Caco-2 (cell line): Measurements from ENCODE around the gene PRICKLE1. TPM values are rescaled to one million over a fixed set of nuclear protein-coding genes. Genes with fewer than 3 reads are reported as not detected.

Experiments
- BruUV-seq: library from RNA; stranded (reverse); fragments of 400-500 nt; replicated peaks from 2 replicates; lab custom pipeline; 2021; lab: Mats Ljungman, UMichigan
- CTCF ChIA-PET: fragments of 300-600 bp; sonication (Branson Sonifier 250); formaldehyde crosslinking; loops from one replicate; lab custom pipeline; 2022; ENCODE audit warnings: antibody characterized with exemption; lab: Charles Lee
- POLR2A ChIA-PET: fragments of 300-600 bp; sonication (Branson Sonifier 250); formaldehyde crosslinking; loops from one replicate; lab custom pipeline; 2022; ENCODE audit warnings: antibody characterized with exemption; lab: Charles Lee
- DNase-seq, 2 experiments: peaks; one replicate each; pipeline versions ENCODE4 v3.0.0 to v3.0.0-alpha.2; 2020 to 2022
- H3K27me3 ChIP-seq: replicated peaks from 2 replicates; pipeline ENCODE4 v1.6.0; 2011; ENCODE audit warnings: low read length; ENCODE audit not compliant: control insufficient read depth, insufficient read depth
- H3K36me3 ChIP-seq: 2 replicates; pipeline ENCODE4 v1.5.1; 2011; ENCODE audit warnings: low read length; ENCODE audit not compliant: control insufficient read depth, insufficient read depth
- H3K4me1 ChIP-seq: fragments of 250-450 bp; sonication (Bioruptor Pico); 2 replicates; pipeline ENCODE4 v1.5.1; 2020; ENCODE audit warnings: mild to moderate bottlenecking
- H3K4me3 ChIP-seq: 2 replicates; pipeline ENCODE4 v1.5.1; 2011; ENCODE audit warnings: low read depth, mild to moderate bottlenecking, control low read depth, low read length
- H3K9me3 ChIP-seq: fragments of 250-450 bp; sonication (Bioruptor Pico); 2 replicates; pipeline ENCODE4 v1.5.1; 2020; ENCODE audit warnings: mild to moderate bottlenecking, moderate library complexity
- H3K27ac Mint-ChIP-seq: one replicate; pipeline ENCODE4 v1.8.0; 2022; ENCODE audit warnings: mixed read lengths; ENCODE audit not compliant: unreplicated experiment
- H3K27me3 Mint-ChIP-seq: one replicate; pipeline ENCODE4 v1.8.0; 2022; ENCODE audit warnings: mixed read lengths; ENCODE audit not compliant: insufficient read depth, unreplicated experiment
- H3K36me3 Mint-ChIP-seq: one replicate; pipeline ENCODE4 v1.8.0; 2022; ENCODE audit warnings: mild to moderate bottlenecking, mixed read lengths; ENCODE audit not compliant: insufficient read depth, unreplicated experiment
- H3K4me1 Mint-ChIP-seq: one replicate; pipeline ENCODE4 v1.8.0; 2022; ENCODE audit warnings: low read depth, mixed read lengths; ENCODE audit not compliant: unreplicated experiment
- H3K4me3 Mint-ChIP-seq: one replicate; pipeline ENCODE4 v1.8.0; 2022; ENCODE audit warnings: mild to moderate bottlenecking, moderate library complexity, mixed read lengths; ENCODE audit not compliant: unreplicated experiment
- H3K9me3 Mint-ChIP-seq: one replicate; pipeline ENCODE4 v1.8.0; 2022; ENCODE audit warnings: mixed read lengths; ENCODE audit not compliant: unreplicated experiment
- intact Hi-C: fragments of 100-400 bp; cut with micrococcal nuclease; formaldehyde crosslinking; loops from one replicate; pipeline ENCODE4 v1.10.0; 2022; ENCODE audit not compliant: unreplicated experiment
- total RNA-seq: library from RNA; stranded (reverse); gene quantifications from 2 replicates; pipeline ENCODE4 v1.2.3, GENCODE V29; 2022
- TF ChIP-seq, protein P1 (sequence below), 2 experiments: fragments of 200-600 bp in 1 of 2; IDR thresholded peaks; 1 replicate in 1 of 2; 2 replicates in 1 of 2; pipeline versions ENCODE4 v1.5.1 to v1.8.0; 2011 to 2022; ENCODE audit warnings: antibody characterized with exemption in 1 of 2, control low read depth in 1 of 2, inconsistent platforms in 1 of 2, low read depth in 1 of 2, low read length in 1 of 2, mild to moderate bottlenecking in 1 of 2, moderate library complexity in 1 of 2; ENCODE audit not compliant: insufficient read depth in 1 of 2, severe bottlenecking in 1 of 2, unreplicated experiment in 1 of 2

Gene PRICKLE1
- total RNA-seq, 1 experiment from 2014 or later: 4.5 TPM

DNA sequence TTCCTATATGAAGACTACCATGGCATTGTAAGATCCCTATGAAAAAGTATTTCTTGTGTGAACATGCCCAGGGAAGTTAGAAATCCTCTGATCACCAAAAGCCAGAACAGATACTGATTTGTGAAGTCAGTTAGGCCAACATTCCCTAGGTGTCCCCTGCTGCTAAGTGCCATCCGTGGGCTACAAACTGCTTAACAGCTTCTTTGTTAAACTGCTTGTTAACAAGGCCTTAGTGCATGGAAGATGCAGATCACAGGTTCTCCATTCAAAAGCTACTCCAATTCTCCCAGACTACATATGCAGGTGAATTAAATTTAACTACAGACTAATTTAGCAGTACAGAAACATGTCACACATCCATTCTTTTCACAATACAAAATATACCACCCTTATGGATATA, 108.2 kb downstream of the PRICKLE1 start:
- Mint-ChIP-seq H3K4me3 (no peak overlapping the region), H3K9me3 (no peaks in the 10 kb centered on the region), H3K4me1 (no peaks in the 10 kb centered on the region), H3K27me3 (no peaks in the 10 kb centered on the region), H3K36me3 (peaks cover 9% of the 10 kb centered on the region), H3K27ac (no peak overlapping the region)
- TF ChIP-seq, protein P1, sequence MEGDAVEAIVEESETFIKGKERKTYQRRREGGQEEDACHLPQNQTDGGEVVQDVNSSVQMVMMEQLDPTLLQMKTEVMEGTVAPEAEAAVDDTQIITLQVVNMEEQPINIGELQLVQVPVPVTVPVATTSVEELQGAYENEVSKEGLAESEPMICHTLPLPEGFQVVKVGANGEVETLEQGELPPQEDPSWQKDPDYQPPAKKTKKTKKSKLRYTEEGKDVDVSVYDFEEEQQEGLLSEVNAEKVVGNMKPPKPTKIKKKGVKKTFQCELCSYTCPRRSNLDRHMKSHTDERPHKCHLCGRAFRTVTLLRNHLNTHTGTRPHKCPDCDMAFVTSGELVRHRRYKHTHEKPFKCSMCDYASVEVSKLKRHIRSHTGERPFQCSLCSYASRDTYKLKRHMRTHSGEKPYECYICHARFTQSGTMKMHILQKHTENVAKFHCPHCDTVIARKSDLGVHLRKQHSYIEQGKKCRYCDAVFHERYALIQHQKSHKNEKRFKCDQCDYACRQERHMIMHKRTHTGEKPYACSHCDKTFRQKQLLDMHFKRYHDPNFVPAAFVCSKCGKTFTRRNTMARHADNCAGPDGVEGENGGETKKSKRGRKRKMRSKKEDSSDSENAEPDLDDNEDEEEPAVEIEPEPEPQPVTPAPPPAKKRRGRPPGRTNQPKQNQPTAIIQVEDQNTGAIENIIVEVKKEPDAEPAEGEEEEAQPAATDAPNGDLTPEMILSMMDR (IDR thresholded peaks at IDR 0.05; ENCODE audit: insufficient read depth in 1 of 2, low read depth in 1 of 2, low read length in 1 of 2, severe bottlenecking in 1 of 2, unreplicated experiment in 1 of 2): no peak
- BruUV-seq: no TSS peak
- no peaks in the 10 kb centered on the region for H3K27me3 ChIP-seq
- no peak for DNase-seq
- intact Hi-C loops: loop anchor here (5.0 kb wide), 2 partner anchors 106 to 441 kb away; partner anchors contain the start of gene PRICKLE1
- CTCF ChIA-PET: interaction anchor here (1.1 to 1.2 kb wide), 2 partner anchors 10 to 88 kb away, joined by 3 to 4 read pairs; no protein-coding TSS in a partner anchor
- H3K4me1 ChIP-seq: peaks cover 6% of the 10 kb centered on the region; the same call in 1 of the 2 replicates
- H3K36me3 ChIP-seq: no peaks in the 10 kb centered on the region
- POLR2A ChIA-PET: no interaction called here
- H3K9me3 ChIP-seq: no peaks in the 10 kb centered on the region
- no peak overlapping the region for H3K4me3 ChIP-seq

DNA sequence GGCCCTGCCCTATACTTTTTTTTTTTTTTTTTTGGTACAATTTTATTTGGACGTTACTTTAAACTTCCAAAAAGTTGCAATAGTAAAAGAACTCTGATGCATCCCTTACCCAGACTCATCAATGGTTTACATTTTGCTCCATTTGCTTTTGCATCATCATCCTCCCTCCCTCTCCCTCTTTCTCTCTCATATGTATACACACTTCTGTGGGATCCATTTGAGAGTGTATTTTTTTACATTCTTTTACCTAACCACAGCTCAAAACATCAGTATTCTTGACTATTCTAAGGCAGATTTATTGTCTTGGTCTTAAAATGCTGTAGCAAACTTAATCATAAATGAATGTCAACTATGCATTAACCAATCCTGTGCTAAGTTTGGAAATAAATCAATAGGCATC, 111.6 kb downstream of the PRICKLE1 start:
- no peaks in the 10 kb centered on the region for H3K4me1 ChIP-seq
- no TSS peak for BruUV-seq
- no peak overlapping the region for H3K4me3 Mint-ChIP-seq
- no peaks in the 10 kb centered on the region for H3K27me3 Mint-ChIP-seq
- TF ChIP-seq, protein P1 (IDR thresholded peaks at IDR 0.05; ENCODE audit: insufficient read depth in 1 of 2, low read depth in 1 of 2, low read length in 1 of 2, severe bottlenecking in 1 of 2, unreplicated experiment in 1 of 2): no peak
- CTCF ChIA-PET: no interaction called here
- H3K4me1 Mint-ChIP-seq: no peaks in the 10 kb centered on the region
- H3K36me3 ChIP-seq: no peaks in the 10 kb centered on the region
- DNase-seq: no peak
- no peaks in the 10 kb centered on the region for H3K27me3 ChIP-seq
- intact Hi-C loops: no loop called here
- H3K36me3 Mint-ChIP-seq: no peaks in the 10 kb centered on the region
- no peak overlapping the region for H3K4me3 ChIP-seq
- H3K9me3 Mint-ChIP-seq: no peaks in the 10 kb centered on the region
- POLR2A ChIA-PET: no interaction called here
- no peaks in the 10 kb centered on the region for H3K9me3 ChIP-seq
- no peak overlapping the region for H3K27ac Mint-ChIP-seq

DNA sequence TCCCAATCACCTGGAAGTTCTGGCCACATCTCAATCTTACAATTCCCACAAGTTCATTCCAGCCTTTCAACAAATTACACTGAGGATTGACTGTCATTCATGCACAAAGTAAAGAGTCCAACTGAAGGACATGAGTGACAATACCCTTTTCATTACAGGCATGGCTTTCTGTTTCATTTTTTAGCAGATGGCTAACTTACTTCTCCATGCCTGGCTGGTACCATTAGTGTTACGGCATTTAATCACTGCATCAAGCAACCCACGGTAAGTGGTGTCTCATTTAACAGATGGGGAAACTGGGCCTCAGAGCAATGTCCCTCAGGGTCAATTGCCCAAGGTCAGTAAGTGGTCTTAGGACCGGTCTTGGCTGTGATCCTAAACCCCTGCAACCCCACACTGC, 114.4 kb downstream of the PRICKLE1 start:
- H3K36me3 Mint-ChIP-seq: no peaks in the 10 kb centered on the region
- intact Hi-C loops: no loop called here
- no peak for DNase-seq
- TF ChIP-seq, protein P1 (IDR thresholded peaks at IDR 0.05; ENCODE audit: insufficient read depth in 1 of 2, low read depth in 1 of 2, low read length in 1 of 2, severe bottlenecking in 1 of 2, unreplicated experiment in 1 of 2): no peak
- no peaks in the 10 kb centered on the region for H3K9me3 Mint-ChIP-seq
- Histone ChIP-seq H3K27me3 (no peaks in the 10 kb centered on the region), H3K36me3 (no peaks in the 10 kb centered on the region), H3K9me3 (no peaks in the 10 kb centered on the region), H3K4me3 (no peak overlapping the region), H3K4me1 (peaks cover 7% of the 10 kb centered on the region)
- no peak overlapping the region for H3K27ac Mint-ChIP-seq
- no TSS peak for BruUV-seq
- H3K4me3 Mint-ChIP-seq: no peak overlapping the region
- ChIA-PET CTCF (interaction anchor here (1.0 kb wide), 1 partner anchor 8 kb away, joined by 4 read pairs; no protein-coding TSS in a partner anchor), POLR2A (no interaction called here)
- peaks cover 20% of the 10 kb centered on the region for H3K4me1 Mint-ChIP-seq
- no peaks in the 10 kb centered on the region for H3K27me3 Mint-ChIP-seq
